Measurements from ENCODE around the gene SLC26A9.

The SLC26A9 gene

GRCh38 chr1:205972491-205973168 lies 29.4 kb upstream of the SLC26A9 start:
- no peak for FAIRE-seq

- FAIRE-seq = no peak
These were observed 28.8 kb upstream of the SLC26A9 start for GRCh38 chr1:205972081-205972480.

DNA sequence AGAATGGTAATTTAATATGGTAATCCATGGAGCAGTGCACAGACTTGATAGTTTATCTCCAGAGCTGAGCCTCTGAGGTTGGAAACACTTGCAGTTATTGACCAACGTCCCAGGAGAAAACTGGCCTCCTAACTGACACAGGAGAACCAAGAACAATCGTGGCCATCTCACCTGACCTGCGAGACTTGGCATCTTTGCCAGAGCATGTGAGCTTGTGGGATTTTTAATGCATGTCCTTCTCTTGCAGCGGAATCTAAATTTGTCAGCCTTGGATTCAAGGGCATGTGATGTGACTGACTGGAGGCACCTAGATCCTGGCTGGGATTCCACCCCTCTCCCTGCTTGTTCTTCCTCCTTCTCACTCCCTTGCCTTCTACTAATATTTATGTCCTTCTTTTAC lies 27.8 kb upstream of the SLC26A9 start:
- no peak for FAIRE-seq

- FAIRE-seq = no peak
These were observed 27.2 kb upstream of the SLC26A9 start for GRCh38 chr1:205970486-205970885.

DNA sequence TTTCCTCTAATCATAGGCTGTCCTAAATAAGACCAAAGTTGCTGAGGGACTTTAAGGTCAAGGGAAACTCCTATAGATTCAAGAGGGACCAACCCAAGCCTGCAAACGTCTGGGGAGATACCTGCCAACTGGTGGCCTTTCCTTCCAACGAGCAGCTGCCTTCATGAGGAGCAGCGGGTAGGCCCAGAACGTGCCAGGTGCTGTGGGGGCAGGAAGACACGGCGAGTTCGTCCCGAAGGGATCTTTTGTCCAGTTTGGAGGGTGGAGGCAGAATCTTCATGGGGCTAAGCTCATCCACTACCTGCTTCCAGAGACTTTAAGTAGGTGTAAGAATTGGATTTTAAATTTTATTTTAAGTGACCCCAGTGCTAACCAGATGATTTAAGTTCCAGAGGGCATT lies 26.0 kb upstream of the SLC26A9 start:
- no peak for FAIRE-seq

GRCh38 chr1:205967554-205968335 lies 24.5 kb upstream of the SLC26A9 start:
- no peak for FAIRE-seq

GRCh38 chr1:205965036-205965884 lies 22.0 kb upstream of the SLC26A9 start:
- FAIRE-seq = no peak

- no peak for FAIRE-seq
These were observed 20.3 kb upstream of the SLC26A9 start for GRCh38 chr1:205963352-205964155.

DNA sequence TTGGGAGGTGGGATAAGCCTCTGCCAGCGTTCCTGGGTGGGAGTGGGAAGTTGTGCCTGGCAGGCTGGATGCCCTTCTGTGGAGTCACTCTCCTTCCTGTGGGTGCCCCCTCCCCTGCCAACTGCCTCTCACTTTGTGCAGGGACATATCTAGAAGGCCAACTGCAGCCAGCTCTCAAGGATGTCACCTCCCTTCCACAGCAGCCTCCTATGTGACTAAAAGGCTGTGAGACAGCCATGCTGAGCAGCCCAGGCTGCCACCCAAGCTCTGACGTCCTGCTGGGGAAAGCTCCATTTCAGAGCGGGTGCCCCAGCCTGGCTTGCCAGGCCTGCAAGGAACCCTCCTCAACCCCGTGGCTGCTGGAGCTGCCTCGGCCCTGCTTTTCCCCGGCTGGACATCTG lies 19.6 kb upstream of the SLC26A9 start:
- FAIRE-seq = no peak

DNA sequence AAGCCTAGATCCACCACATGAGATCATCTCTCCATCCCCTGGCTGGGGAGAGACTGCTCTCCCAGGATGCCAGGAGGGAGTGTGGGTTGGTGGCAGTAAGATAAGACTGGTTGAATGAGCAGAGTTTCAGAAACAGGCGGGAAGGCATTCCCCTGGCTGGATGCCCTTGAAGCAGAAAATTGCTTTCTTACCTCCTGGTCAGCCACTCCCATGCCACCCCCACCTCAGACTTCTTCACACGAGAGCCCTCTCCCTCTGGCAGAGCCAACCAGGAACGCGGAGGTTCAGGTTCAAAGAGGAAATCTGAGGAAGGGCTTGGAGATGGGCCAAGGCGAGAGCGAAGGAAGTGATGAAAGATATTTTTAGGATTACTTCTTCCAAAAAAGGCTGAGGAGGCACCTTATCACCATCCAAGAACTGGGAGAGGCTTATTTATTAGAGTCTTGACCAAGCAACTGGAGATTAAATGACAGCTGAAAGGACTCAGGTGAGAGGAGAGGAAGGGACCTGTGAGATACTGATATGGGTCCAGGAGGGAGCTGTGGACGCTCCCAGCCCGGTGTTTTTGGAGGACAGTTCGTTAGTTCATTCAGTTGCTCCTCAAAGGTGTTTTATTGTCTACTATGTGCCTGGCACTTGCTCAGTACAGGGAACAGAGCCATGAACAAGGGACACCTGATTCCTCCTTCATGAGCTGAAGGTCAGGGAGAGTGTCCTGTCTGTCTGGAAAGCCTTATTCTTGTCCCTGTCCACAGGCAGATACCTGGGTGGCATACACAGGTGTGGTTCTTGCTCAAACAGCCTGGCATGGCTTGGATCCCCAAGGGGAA lies 18.9 kb upstream of the SLC26A9 start:
- FAIRE-seq = no peak

GRCh38 chr1:205961405-205961804 lies 18.1 kb upstream of the SLC26A9 start:
- FAIRE-seq = no peak

GRCh38 chr1:205959789-205960188 lies 16.5 kb upstream of the SLC26A9 start:
- FAIRE-seq = no peak

GRCh38 chr1:205955499-205955898 lies 12.2 kb upstream of the SLC26A9 start:
- FAIRE-seq = no peak

DNA sequence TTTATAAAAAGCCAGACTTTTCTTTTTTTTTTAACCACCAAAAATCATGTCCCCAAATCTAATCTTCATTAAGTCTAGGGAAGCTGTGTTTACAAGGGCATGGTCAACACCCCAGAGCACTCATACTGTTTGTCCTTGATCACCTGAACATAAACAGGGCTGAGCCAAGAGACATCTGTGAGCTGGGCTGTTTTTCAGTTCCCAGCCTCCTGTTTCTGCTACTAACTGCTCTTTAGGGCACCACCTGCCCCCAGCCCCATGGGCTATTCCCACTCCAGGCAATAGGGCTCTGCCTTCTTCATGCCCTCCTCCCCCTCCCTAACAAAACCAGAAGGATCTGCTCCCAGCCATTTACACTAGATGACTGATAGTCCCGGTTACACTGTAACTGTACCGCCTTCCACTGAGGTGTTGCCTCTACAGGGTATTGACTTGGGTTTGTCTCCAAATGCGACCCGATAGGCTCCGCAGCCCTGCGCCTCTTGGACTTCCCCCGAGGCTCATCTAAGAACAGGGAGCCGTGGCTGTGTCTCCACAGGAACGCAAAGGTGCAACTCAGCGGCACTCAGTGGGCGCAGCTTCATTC lies 11.7 kb upstream of the SLC26A9 start:
- no peak for FAIRE-seq

DNA sequence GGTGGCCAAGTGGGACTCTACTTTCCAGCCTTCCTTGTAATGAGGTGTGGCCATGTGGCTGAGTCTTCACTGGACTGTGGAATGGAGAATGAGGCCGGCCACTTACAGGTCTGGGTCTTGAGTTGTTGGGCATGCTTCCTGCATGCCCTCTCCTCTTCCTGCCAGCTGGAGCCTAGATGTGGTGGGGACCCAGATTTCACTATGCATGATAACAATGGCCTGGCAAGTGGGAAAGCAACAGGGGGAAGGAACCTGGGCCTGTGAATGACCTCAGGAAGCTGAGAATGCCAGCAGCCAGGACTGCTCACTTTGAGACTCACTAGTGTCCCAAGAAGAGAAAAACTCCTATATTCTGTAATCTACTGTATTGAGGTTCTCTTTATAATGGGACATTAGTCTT lies 8.5 kb upstream of the SLC26A9 start:
- no peak for FAIRE-seq

DNA sequence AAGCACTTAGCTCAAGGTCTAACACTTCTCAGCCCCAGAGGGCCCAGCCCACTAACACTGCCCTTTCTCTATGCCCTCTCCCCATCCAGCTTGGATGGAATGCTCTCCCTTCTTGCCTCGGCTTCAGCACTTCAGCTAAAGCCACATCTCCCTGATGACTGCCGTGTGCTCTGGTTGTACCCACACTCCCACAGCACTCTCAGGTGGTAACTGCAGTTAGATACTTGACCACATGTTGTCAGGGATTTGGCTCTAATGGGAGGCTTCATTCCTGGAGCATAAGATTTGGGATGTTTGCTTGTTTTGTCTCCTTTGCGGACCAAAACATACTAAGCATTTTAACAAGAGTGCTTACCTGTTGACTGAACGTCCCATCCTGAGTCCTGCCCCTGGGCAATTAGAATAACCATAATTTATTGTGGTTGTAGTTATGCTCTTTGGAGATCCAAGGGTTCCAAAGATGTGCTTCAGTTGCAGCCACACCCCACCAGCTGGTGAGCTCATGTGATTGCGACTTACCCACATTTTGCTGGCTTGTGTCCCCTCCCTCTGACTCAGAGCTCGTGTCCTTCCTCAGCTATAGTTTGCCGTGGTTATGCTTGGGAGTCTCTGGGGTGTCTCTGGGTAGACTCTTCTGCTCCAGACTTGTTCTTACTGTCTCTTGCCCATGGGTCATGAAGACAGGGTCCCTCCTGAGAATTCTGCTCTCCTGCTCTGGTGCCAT lies 7.7 kb upstream of the SLC26A9 start:
- FAIRE-seq = no peak

GRCh38 chr1:205950280-205950679 lies 7.0 kb upstream of the SLC26A9 start:
- FAIRE-seq = no peak

DNA sequence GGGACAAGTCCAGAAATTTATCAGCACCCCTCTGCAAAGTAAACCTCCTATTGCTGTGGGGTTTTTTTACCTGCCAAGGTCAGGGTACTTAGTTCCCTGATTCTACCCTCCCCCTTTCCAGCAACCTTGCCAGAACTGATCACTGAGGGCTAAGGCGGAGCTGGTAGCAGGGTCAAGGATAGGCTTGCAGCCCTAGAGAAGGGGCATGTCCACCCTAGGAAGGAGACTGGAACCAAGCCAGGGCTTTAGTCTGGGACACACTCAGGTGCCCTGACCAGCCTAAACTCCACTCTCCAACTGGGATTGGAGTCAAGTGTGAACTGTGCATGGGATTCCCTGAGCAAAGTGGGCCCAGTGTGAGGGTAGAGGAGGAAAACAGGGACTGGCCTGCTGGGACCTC lies 6.5 kb upstream of the SLC26A9 start:
- no peak for FAIRE-seq

- no peak for FAIRE-seq
These were observed 5.6 kb upstream of the SLC26A9 start for GRCh38 chr1:205948886-205949285.

DNA sequence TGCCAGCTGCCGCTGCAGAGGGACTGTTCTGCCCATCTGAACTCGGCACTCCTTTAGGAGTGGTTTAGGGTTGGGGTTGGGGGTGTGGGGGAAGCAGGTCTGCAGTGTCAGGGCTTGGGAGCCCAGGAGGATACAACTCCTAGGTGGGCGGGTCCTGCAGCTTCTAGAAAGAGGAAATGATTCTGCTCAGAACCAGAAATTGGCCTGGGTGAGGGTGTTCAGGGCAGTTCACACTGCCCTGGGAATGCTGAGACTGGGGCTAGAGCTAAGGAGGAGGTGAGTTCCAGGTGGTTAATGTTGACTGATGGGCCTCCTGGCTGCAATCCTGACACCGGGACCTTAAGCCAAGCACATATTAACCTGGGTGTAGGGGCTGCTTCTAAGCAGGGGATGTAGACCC lies 4.8 kb upstream of the SLC26A9 start:
- FAIRE-seq = no peak

DNA sequence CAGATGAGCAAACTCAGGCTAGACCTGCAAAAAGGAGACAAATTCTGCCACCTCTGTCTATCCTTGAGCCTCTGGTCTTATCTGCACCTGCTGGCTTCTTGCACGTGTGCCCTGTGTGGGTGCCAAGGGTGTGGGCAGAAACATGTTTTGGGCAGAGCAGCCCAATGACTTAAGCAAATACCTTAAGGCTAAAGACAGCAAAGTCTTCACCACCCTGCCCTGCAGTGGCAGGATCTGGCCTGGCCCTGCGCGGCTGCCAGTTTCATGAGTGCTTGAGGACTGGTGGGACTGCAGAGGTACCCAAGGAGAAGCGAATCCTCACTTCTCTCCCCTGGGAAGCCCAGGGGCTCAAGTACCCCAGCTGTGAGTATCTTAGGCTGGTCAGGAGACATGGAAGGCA lies 3.8 kb upstream of the SLC26A9 start:
- no peak for FAIRE-seq

All from colon (tissue), 2 donors.